ENCODE results near the gene GDF2.

The GDF2 gene

GRCh38 chr10:47370015-47370767, 47.9 kb downstream of the GDF2 start:
- no peak for DNase-seq (ENCODE audit: low read depth)

DNA sequence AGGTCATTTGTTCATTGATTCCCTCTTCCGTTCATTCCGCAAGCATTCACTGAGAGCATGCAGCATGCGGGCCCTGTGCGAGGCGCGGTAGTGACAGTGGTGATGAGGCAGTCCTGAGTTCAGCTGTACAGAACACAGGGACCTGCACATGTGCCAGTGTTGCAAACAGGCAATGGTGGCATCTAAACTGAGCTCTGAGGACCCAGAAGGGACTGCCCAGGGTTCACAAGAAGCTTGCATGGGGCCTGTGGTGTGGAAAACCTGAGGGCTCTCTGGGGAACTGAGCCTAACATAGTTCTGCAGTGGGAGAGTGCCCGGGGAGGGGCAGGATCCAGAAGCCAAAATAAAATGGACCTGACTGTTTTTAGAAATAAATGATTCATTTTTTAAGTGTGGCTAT, 48.6 kb downstream of the GDF2 start:
- no peak for DNase-seq (ENCODE audit: low read depth)

GRCh38 chr10:47371629-47372485, 49.6 kb downstream of the GDF2 start:
- no peak for DNase-seq (ENCODE audit: low read depth)

GRCh38 chr10:47372726-47373125, 50.5 kb downstream of the GDF2 start:
- no peak for DNase-seq (ENCODE audit: low read depth)

DNA sequence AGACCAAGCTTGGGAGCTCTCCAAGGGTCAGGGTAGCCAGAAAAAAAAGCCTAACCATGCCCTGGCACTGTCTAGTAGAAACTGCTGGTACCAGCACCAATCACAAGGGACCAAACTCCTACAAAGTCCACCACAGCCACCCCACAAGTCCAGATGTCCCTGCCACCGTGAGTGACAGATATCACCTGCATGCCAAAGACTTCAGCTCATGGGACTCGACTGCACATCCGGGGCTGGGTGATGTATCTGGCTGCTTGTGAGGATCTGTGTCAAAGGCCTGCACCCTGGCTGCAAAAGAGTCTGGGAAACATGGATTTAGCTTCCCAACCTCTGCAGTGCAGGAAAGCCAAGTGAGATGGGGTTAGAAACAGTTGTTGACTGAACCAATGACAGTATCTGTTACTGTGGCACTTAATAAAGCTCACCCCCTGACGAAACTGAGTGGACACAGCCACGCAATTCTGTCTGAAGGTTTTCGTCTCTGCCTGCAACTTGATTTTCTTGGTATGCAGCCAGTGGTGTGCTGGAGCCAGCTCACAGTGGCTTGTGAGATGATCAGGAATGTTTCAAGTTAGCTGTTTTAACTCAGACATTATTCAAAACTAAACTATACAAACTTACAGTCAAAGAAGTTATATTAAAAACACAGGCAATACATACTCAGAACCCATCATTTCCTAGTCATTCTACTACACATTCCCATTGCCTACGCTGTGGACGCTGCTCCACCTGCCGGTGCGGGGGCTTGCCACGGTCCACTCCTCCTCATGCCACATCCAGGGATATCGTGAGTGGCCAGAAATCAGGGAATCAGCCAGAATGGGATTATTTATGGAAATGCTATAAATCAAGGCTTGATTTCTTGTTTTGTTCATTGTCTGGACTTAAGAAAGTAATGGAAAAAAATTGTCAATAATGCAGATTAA, 52.6 kb downstream of the GDF2 start:
- DNase-seq (ENCODE audit: low read depth) = no peak

GRCh38 chr10:47376522-47377220, 54.4 kb downstream of the GDF2 start:
- no peak for DNase-seq (ENCODE audit: low read depth)

All from HS-5 (cell line).